Measurements from ENCODE around the gene MSL1. TPM values are rescaled to one million over a fixed set of nuclear protein-coding genes. Genes with fewer than 3 reads are reported as not detected.

MSL1 gene
- total and polyA plus RNA-seq, 2 of the 13 experiments (the other 11 are each of a cell fraction or from before 2014, with no cell fraction given): 63.8 to 88.5 TPM

DNA sequence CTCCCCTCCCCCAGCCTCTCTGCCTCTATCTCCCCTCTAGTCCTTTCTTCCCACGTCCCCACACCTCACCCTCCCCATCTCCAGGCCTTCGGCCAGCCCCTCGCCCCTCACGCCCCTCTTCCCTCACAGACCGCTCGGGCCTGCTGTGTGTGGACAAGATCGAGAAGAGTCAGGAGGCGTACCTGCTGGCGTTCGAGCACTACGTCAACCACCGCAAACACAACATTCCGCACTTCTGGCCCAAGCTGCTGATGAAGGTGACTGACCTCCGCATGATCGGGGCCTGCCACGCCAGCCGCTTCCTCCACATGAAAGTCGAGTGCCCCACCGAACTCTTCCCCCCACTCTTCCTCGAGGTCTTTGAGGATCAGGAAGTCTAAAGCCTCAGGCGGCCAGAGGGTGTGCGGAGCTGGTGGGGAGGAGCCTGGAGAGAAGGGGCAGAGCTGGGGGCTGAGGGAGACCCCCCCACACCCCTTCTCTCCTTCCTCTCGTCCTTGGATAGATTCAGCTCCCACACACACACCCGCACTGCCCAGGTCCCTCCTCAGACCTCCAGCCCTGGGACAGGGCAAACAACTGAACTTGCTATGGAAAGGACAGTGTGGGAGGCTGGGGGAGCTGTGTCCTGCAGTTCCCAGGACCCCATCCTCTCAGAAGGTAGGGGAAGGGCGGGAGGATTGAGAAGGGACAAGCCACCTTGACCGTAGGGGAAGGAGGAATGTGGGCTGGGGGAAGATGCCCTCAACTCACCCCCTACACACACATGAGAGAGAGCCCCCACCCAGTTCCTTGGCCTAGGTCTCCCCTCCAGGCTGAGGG is 32.5 kb upstream of the MSL1 start:
- H3K9ac ChIP-seq (ENCODE audit: insufficient read depth, low read depth, low read length): no peak overlapping the region
- no peaks in the 10 kb centered on the region for H3K79me2 ChIP-seq (ENCODE audit: insufficient read depth, low read length)
- TF ChIP-seq, protein P1, sequence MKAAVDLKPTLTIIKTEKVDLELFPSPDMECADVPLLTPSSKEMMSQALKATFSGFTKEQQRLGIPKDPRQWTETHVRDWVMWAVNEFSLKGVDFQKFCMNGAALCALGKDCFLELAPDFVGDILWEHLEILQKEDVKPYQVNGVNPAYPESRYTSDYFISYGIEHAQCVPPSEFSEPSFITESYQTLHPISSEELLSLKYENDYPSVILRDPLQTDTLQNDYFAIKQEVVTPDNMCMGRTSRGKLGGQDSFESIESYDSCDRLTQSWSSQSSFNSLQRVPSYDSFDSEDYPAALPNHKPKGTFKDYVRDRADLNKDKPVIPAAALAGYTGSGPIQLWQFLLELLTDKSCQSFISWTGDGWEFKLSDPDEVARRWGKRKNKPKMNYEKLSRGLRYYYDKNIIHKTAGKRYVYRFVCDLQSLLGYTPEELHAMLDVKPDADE (CRISPR knock-in tag; IDR thresholded peaks at IDR 0.05): no peak
- TF ChIP-seq ZBTB38 (CRISPR knock-in tag; IDR thresholded peaks at IDR 0.05): 0 out of 2 replicates have a peak, but pooled peaks have one; percentile 57
- TF ChIP-seq, protein P2, sequence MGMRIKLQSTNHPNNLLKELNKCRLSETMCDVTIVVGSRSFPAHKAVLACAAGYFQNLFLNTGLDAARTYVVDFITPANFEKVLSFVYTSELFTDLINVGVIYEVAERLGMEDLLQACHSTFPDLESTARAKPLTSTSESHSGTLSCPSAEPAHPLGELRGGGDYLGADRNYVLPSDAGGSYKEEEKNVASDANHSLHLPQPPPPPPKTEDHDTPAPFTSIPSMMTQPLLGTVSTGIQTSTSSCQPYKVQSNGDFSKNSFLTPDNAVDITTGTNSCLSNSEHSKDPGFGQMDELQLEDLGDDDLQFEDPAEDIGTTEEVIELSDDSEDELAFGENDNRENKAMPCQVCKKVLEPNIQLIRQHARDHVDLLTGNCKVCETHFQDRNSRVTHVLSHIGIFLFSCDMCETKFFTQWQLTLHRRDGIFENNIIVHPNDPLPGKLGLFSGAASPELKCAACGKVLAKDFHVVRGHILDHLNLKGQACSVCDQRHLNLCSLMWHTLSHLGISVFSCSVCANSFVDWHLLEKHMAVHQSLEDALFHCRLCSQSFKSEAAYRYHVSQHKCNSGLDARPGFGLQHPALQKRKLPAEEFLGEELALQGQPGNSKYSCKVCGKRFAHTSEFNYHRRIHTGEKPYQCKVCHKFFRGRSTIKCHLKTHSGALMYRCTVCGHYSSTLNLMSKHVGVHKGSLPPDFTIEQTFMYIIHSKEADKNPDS (CRISPR knock-in tag; IDR thresholded peaks at IDR 0.05): no peak
- no peak overlapping the region for H3K4me3 ChIP-seq (replicated peaks in 1 of 3; ENCODE audit: insufficient read depth in 1 of 3, low read depth in 2 of 3, low read length in 3 of 3)
- H3K36me3 ChIP-seq (replicated peaks in 1 of 2; ENCODE audit: control insufficient read depth in 1 of 2, insufficient read depth in 2 of 2, low read length in 2 of 2): peaks cover 28 to 53% of the 10 kb centered on the region in 2 experiments
- FAIRE-seq (no peak), ATAC-seq (no peak), DNase-seq (ENCODE audit: low spot score) (no peak)
- BruUV-seq (replicated peaks): no TSS peak
- no peak overlapping the region for H3K27ac ChIP-seq (ENCODE audit: extremely low read length, insufficient read depth, low read length)
- no peaks in the 10 kb centered on the region for H3K27me3 ChIP-seq (ENCODE audit: control insufficient read depth in 1 of 2, insufficient read depth in 2 of 2, low read length in 2 of 2)
- H2AFZ ChIP-seq (ENCODE audit: low read length): no peak overlapping the region
- CTCF ChIA-PET (ENCODE audit: low intra/inter-chr PET ratio, low total read pairs): no interaction called here
- in situ Hi-C loops (cut with HindIII; ENCODE audit: extremely low pct_ligation_motif_present, low pct_unique_long_range_greater_than_20kb) (loop anchor here (5.0 kb wide), 1 partner anchor 52 kb away; no protein-coding TSS in a partner anchor), intact Hi-C loops (cut with micrococcal nuclease; ENCODE audit: unreplicated experiment) (no loop called here)
- 96% methylated on average over 26 of the region's 26 CpGs for WGBS (ENCODE audit: low lambda C conversion rate)
- POLR2A ChIA-PET: interaction anchor here (1.1 to 2.7 kb wide), 7 partner anchors 10 to 79 kb away, joined by 3 to 10 read pairs (median 5); partner anchors contain the start of genes MED24 and NR1D1
- 0 out of 2 replicates have a peak, but pooled peaks cover 13% of the 10 kb centered on the region for H3K4me1 ChIP-seq (ENCODE audit: insufficient read depth, low read length)
- H4K20me1 ChIP-seq (ENCODE audit: insufficient read depth, low read length): no peaks in the 10 kb centered on the region
- no peaks in the 10 kb centered on the region for H3K9me3 ChIP-seq (ENCODE audit: low read length)
- H3K4me2 ChIP-seq (ENCODE audit: low read depth, low read length): no peak overlapping the region
